ENCODE results near the gene NAT9.

- TF ChIP-seq TAF1 (IDR thresholded peaks at IDR 0.05; ENCODE audit: low read depth) (no peak), FOXM1 (IDR thresholded peaks at IDR 0.05; ENCODE audit: borderline replicate concordance, low read depth) (no peak), YY1 (IDR thresholded peaks at IDR 0.05; ENCODE audit: low read depth) (no peak), EP300 (IDR thresholded peaks at IDR 0.05; ENCODE audit: borderline replicate concordance) (no peak), RAD21 (IDR thresholded peaks at IDR 0.05; ENCODE audit: low read depth) (no peak), TCF12 (IDR thresholded peaks at IDR 0.05; ENCODE audit: low read depth) (no peak), TEAD4 (IDR thresholded peaks at IDR 0.05) (no peak), CREB1 (IDR thresholded peaks at IDR 0.05; ENCODE audit: low read depth) (no peak), MAX (IDR thresholded peaks at IDR 0.05) (no peak), NFIC (IDR thresholded peaks at IDR 0.05) (no peak)
Measured at GRCh38 chr17:74800531-74800930, 24.4 kb upstream of the NAT9 start.
